HEK293 (cell line): ENCODE data around the gene STAP1.

Experiments used
- OSR2 ChIP-seq: fragments of 450-650 bp; formaldehyde crosslinking; IDR thresholded peaks from 2 replicates; pipeline ENCODE4 v1.5.1; 2016; ENCODE audit warnings: missing biosample characterization, missing genetic modification characterization
- SALL2 ChIP-seq: fragments of 450-650 bp; formaldehyde crosslinking; IDR thresholded peaks from 2 replicates; pipeline ENCODE4 v1.5.0; 2017; ENCODE audit warnings: missing biosample characterization, mild to moderate bottlenecking, missing genetic modification characterization, borderline replicate concordance
- YY1 ChIP-seq: fragments of 450-650 bp; formaldehyde crosslinking; IDR thresholded peaks from 2 replicates; pipeline ENCODE4 v1.5.1; 2018; ENCODE audit warnings: missing biosample characterization, missing genetic modification characterization
- ZFP37 ChIP-seq: fragments of 450-650 bp; formaldehyde crosslinking; IDR thresholded peaks from 2 replicates; pipeline ENCODE4 v1.5.1; 2016; ENCODE audit warnings: missing biosample characterization, missing genetic modification characterization
- ZNF19 ChIP-seq: fragments of 450-650 bp; formaldehyde crosslinking; IDR thresholded peaks from 2 replicates; pipeline ENCODE4; 2016; ENCODE audit warnings: missing biosample characterization, missing genetic modification characterization, low read depth
- ZNF239 ChIP-seq: fragments of 450-650 bp; formaldehyde crosslinking; IDR thresholded peaks from 2 replicates; pipeline ENCODE4 v1.5.1; 2016; ENCODE audit warnings: missing biosample characterization, missing genetic modification characterization
- ZNF274 ChIP-seq, 2 experiments: fragments of 200-500 bp in 1 of 2; fragments of 450-650 bp in 1 of 2; sonication (Bioruptor generic) in 1 of 2; formaldehyde crosslinking in 1 of 2; IDR thresholded peaks; 2 replicates each; pipeline versions ENCODE4 v1.5.1 to v1.6.1; 2014 to 2016; ENCODE audit warnings: borderline replicate concordance in 1 of 2, inconsistent platforms in 1 of 2, low read length in 1 of 2, missing biosample characterization in 1 of 2, missing genetic modification characterization in 1 of 2
- ZNF518A ChIP-seq: fragments of 450-650 bp; formaldehyde crosslinking; conservative IDR thresholded peaks from 2 replicates; pipeline ENCODE4 v1.5.1; 2016; ENCODE audit warnings: low read depth, missing biosample characterization, missing genetic modification characterization
- ZNF530 ChIP-seq: fragments of 450-650 bp; formaldehyde crosslinking; IDR thresholded peaks from 2 replicates; pipeline ENCODE4 v1.5.1; 2016; ENCODE audit warnings: low read depth, missing biosample characterization, missing genetic modification characterization
- ZNF654 ChIP-seq: fragments of 450-650 bp; formaldehyde crosslinking; IDR thresholded peaks from 2 replicates; pipeline ENCODE4 v1.5.1; 2016; ENCODE audit warnings: low read depth, missing biosample characterization, missing genetic modification characterization
- TF ChIP-seq, protein P1 (sequence below): fragments of 450-650 bp; formaldehyde crosslinking; IDR thresholded peaks from 2 replicates; pipeline ENCODE4 v1.5.1; 2016; ENCODE audit warnings: missing biosample characterization, missing genetic modification characterization
- TF ChIP-seq, protein P2 (sequence below): fragments of 450-650 bp; formaldehyde crosslinking; IDR thresholded peaks from 2 replicates; pipeline ENCODE4 v1.5.1; 2016; ENCODE audit warnings: missing biosample characterization, missing genetic modification characterization
- TF ChIP-seq, protein P3 (sequence below): fragments of 450-650 bp; formaldehyde crosslinking; IDR thresholded peaks from 2 replicates; pipeline ENCODE4 v1.5.1; 2016; ENCODE audit warnings: missing biosample characterization, missing genetic modification characterization

GRCh38 chr4:67624939-67625338 is 66.4 kb downstream of the STAP1 start:
- TF ChIP-seq ZNF274 (IDR thresholded peaks at IDR 0.05; ENCODE audit: low read length) (no peak), ZNF274 (tag by site-specific recombination; IDR thresholded peaks at IDR 0.05; ENCODE audit: borderline replicate concordance) (no peak), ZFP37 (tag by site-specific recombination) (no peak), ZNF530 (tag by site-specific recombination) (no peak), YY1 (tag by site-specific recombination) (no peak), ZNF239 (tag by site-specific recombination) (no peak), ZNF518A (no peak), ZNF654 (tag by site-specific recombination) (no peak), ZNF19 (tag by site-specific recombination) (no peak), SALL2 (tag by site-specific recombination) (no peak), OSR2 (no peak)
- TF ChIP-seq, protein P1, sequence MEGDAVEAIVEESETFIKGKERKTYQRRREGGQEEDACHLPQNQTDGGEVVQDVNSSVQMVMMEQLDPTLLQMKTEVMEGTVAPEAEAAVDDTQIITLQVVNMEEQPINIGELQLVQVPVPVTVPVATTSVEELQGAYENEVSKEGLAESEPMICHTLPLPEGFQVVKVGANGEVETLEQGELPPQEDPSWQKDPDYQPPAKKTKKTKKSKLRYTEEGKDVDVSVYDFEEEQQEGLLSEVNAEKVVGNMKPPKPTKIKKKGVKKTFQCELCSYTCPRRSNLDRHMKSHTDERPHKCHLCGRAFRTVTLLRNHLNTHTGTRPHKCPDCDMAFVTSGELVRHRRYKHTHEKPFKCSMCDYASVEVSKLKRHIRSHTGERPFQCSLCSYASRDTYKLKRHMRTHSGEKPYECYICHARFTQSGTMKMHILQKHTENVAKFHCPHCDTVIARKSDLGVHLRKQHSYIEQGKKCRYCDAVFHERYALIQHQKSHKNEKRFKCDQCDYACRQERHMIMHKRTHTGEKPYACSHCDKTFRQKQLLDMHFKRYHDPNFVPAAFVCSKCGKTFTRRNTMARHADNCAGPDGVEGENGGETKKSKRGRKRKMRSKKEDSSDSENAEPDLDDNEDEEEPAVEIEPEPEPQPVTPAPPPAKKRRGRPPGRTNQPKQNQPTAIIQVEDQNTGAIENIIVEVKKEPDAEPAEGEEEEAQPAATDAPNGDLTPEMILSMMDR (tag by site-specific recombination), result no peak
- TF ChIP-seq, protein P2, sequence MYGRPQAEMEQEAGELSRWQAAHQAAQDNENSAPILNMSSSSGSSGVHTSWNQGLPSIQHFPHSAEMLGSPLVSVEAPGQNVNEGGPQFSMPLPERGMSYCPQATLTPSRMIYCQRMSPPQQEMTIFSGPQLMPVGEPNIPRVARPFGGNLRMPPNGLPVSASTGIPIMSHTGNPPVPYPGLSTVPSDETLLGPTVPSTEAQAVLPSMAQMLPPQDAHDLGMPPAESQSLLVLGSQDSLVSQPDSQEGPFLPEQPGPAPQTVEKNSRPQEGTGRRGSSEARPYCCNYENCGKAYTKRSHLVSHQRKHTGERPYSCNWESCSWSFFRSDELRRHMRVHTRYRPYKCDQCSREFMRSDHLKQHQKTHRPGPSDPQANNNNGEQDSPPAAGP (tag by site-specific recombination), result no peak
- TF ChIP-seq, protein P3, sequence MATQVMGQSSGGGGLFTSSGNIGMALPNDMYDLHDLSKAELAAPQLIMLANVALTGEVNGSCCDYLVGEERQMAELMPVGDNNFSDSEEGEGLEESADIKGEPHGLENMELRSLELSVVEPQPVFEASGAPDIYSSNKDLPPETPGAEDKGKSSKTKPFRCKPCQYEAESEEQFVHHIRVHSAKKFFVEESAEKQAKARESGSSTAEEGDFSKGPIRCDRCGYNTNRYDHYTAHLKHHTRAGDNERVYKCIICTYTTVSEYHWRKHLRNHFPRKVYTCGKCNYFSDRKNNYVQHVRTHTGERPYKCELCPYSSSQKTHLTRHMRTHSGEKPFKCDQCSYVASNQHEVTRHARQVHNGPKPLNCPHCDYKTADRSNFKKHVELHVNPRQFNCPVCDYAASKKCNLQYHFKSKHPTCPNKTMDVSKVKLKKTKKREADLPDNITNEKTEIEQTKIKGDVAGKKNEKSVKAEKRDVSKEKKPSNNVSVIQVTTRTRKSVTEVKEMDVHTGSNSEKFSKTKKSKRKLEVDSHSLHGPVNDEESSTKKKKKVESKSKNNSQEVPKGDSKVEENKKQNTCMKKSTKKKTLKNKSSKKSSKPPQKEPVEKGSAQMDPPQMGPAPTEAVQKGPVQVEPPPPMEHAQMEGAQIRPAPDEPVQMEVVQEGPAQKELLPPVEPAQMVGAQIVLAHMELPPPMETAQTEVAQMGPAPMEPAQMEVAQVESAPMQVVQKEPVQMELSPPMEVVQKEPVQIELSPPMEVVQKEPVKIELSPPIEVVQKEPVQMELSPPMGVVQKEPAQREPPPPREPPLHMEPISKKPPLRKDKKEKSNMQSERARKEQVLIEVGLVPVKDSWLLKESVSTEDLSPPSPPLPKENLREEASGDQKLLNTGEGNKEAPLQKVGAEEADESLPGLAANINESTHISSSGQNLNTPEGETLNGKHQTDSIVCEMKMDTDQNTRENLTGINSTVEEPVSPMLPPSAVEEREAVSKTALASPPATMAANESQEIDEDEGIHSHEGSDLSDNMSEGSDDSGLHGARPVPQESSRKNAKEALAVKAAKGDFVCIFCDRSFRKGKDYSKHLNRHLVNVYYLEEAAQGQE (tag by site-specific recombination), result no peak
